Measurements from ENCODE around the gene GPC4.
"Not testable (repeated sequence)": the region's sequence is repeated elsewhere in the genome, so short reads cannot be mapped to it uniquely, and the experiment has no call there.

GPC4 gene

GRCh38 chrX:133287860-133288259 lies 127.4 kb downstream of the GPC4 start:
- H3K27ac ChIP-seq, result no peak overlapping the region

DNA sequence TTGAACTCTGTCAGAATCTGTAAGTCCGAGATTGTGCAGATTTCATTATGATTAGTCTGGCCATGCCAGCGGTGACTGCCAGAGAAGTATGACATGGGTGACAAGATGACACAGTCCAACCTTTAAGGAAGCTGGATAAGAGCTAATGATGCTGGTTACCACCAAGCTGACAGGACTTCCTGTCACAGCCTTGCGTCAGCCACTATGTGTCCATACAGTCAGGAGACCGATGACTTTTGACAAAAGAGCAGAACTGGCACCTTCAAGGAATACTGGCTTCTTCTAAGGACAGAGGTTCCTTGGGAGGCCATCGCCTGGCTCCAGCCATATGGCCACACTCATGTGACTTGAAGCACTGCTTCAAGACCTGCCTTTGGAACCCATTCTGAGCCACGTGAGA lies 129.9 kb downstream of the GPC4 start:
- TF ChIP-seq ZFX (IDR thresholded peaks at IDR 0.05) (no peak), CTCF (conservative IDR thresholded peaks at IDR 0.05) (no peak)

More at GRCh38 chrX:133287860-133288259, 127.4 kb downstream of the GPC4 start:
- TF ChIP-seq CTCF (conservative IDR thresholded peaks at IDR 0.05) (no peak), ZFX (IDR thresholded peaks at IDR 0.05) (no peak)

DNA sequence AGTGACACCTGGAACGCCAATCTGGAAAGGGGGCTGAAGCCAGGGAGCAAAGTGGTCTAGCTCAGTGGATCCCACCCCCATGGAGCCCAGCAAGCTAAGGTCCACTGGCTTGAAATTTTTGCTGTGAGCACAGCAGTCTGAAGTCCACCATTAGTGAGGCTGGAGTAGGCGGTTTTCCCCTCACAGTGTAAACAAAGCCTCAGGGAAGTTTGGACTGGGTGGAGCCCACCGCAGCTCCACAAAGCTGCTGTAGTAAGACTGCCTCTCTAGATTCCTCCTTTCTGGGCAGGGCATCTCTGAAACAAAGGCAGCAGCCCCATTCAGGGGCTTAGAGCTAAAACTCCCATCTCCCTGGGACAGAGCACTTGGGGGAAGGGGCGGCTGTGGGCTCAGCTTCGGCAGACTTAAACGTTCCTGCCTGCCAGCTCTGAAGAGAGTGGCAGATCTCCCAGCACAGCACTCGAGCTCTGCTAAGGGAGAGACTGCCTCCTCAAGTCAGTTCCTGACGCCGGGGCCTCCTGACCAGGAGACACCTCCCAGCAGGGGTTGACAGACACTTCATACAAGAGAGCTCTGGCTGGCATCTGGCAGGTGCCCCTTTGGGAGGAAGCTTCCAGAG lies 136.1 kb downstream of the GPC4 start:
- H3K27ac ChIP-seq, result not testable (repeated sequence)

More for the DNA sequence above, 129.9 kb downstream of the GPC4 start:
- H3K27ac ChIP-seq, result no peak overlapping the region

GRCh38 chrX:133273180-133273579 lies 142.1 kb downstream of the GPC4 start:
- no peak overlapping the region for H3K27ac ChIP-seq
- TF ChIP-seq ZFX (IDR thresholded peaks at IDR 0.05), result no peak
- TF ChIP-seq CTCF (conservative IDR thresholded peaks at IDR 0.05), result no peak

- no peak for TF ChIP-seq ZFX (IDR thresholded peaks at IDR 0.05)
- no peak for TF ChIP-seq CTCF (conservative IDR thresholded peaks at IDR 0.05)
- no peak overlapping the region for H3K27ac ChIP-seq
Measured at GRCh38 chrX:133269168-133269567, 146.1 kb downstream of the GPC4 start.

GRCh38 chrX:133267621-133268020 lies 147.7 kb downstream of the GPC4 start:
- TF ChIP-seq CTCF (conservative IDR thresholded peaks at IDR 0.05) (no peak), ZFX (IDR thresholded peaks at IDR 0.05) (no peak)
- no peak overlapping the region for H3K27ac ChIP-seq

GRCh38 chrX:133265331-133265730 lies 150.0 kb downstream of the GPC4 start:
- H3K27ac ChIP-seq, result no peak overlapping the region
- TF ChIP-seq ZFX (IDR thresholded peaks at IDR 0.05), result no peak
- TF ChIP-seq CTCF (conservative IDR thresholded peaks at IDR 0.05), result no peak

- no peak overlapping the region for H3K27ac ChIP-seq
- no peak for TF ChIP-seq CTCF (conservative IDR thresholded peaks at IDR 0.05)
- no peak for TF ChIP-seq ZFX (IDR thresholded peaks at IDR 0.05)
Measured at GRCh38 chrX:133258481-133258880, 156.8 kb downstream of the GPC4 start.
